DOHH2 (cell line): ENCODE results near the gene QTRT2.
A peak's percentile ranks its signal among the peaks of the same experiment; 100 is the strongest.

Source experiments
- H3F3A ChIP-seq: fragments of 200-600 bp; sonication (generic), shearing (Covaris generic); 2 replicates; pipeline ENCODE4 v1.6.0; 2016; ENCODE audit warnings: antibody characterized with exemption, mild to moderate bottlenecking; ENCODE audit not compliant: control insufficient read depth, insufficient read depth
- H3K27ac ChIP-seq: fragments of 200-600 bp; sonication (generic); 2 replicates; pipeline ENCODE4 v1.5.1; 2014; ENCODE audit warnings: low read depth, mild to moderate bottlenecking, low read length, moderate library complexity
- H3K27me3 ChIP-seq: fragments of 200-600 bp; sonication (generic); 2 replicates; pipeline ENCODE4 v1.6.1; 2014; ENCODE audit warnings: mild to moderate bottlenecking, low read length, mixed read lengths; ENCODE audit not compliant: control insufficient read depth
- H3K36me3 ChIP-seq: fragments of 200-600 bp; sonication (generic); 2 replicates; pipeline ENCODE4 v1.6.1; 2014; ENCODE audit warnings: mild to moderate bottlenecking, low read length, moderate library complexity, mixed read lengths; ENCODE audit not compliant: control insufficient read depth
- H3K4me1 ChIP-seq: fragments of 200-600 bp; sonication (generic); 2 replicates; pipeline ENCODE4 v1.6.1; 2014; ENCODE audit warnings: mild to moderate bottlenecking, low read length, mixed read lengths; ENCODE audit not compliant: control insufficient read depth
- H3K4me2 ChIP-seq: fragments of 200-600 bp; sonication (generic); 2 replicates; pipeline ENCODE4 v1.6.0; 2014; ENCODE audit warnings: mild to moderate bottlenecking, low read length, moderate library complexity
- H3K4me3 ChIP-seq: fragments of 200-600 bp; sonication (generic); 2 replicates; pipeline ENCODE4 v1.5.1; 2014; ENCODE audit warnings: mild to moderate bottlenecking, low read length, mixed read lengths
- H3K79me2 ChIP-seq: fragments of 200-600 bp; sonication (generic); 2 replicates; pipeline ENCODE4 v1.6.1; 2014; ENCODE audit warnings: mild to moderate bottlenecking, low read length, mixed read lengths; ENCODE audit not compliant: control insufficient read depth
- H3K9me2 ChIP-seq: fragments of 200-600 bp; sonication (generic); replicated peaks from 2 replicates; pipeline ENCODE4 v1.6.1; 2014; ENCODE audit warnings: mild to moderate bottlenecking, low read length, mixed read lengths; ENCODE audit not compliant: control insufficient read depth
- H3K9me3 ChIP-seq: fragments of 200-600 bp; sonication (generic); 2 replicates; pipeline ENCODE4 v1.6.1; 2014; ENCODE audit warnings: antibody characterized with exemption, low read length, mixed read lengths; ENCODE audit not compliant: control insufficient read depth, insufficient read depth
- H4K20me1 ChIP-seq: fragments of 200-600 bp; sonication (generic); 2 replicates; pipeline ENCODE4 v1.6.0; 2014; ENCODE audit warnings: low read depth, mild to moderate bottlenecking, antibody characterized with exemption, low read length, moderate library complexity; ENCODE audit not compliant: control insufficient read depth, insufficient read depth
- CTCF ChIP-seq: fragments of 200-600 bp; sonication (generic); IDR thresholded peaks from one replicate; pipeline ENCODE4 v1.5.1; 2014; ENCODE audit warnings: antibody characterized with exemption, mild to moderate bottlenecking, low read depth, low read length; ENCODE audit not compliant: poor library complexity, severe bottlenecking
- EZH2phosphoT487 ChIP-seq: fragments of 200-600 bp; sonication (generic); IDR thresholded peaks from 2 replicates; pipeline ENCODE4 v1.6.1; 2017; ENCODE audit warnings: borderline replicate concordance, mild to moderate bottlenecking, antibody characterized with exemption, low read length, moderate library complexity, mixed read lengths

The QTRT2 gene

GRCh38 chr3:114060906-114061655 is 4.5 kb downstream of the QTRT2 start:
- peaks cover 6% of the 10 kb centered on the region; the same call in 1 of the 2 replicates for H4K20me1 ChIP-seq
- no peak overlapping the region for H3K4me3 ChIP-seq
- H3K27ac ChIP-seq: no peak overlapping the region
- TF ChIP-seq CTCF (no peak), EZH2phosphoT487 (no peak)
- peak overlapping the region; percentile 26; the same call in 1 of the 2 replicates for H3K4me2 ChIP-seq
- no peaks in the 10 kb centered on the region for H3K9me2 ChIP-seq
- peaks cover 63% of the 10 kb centered on the region for H3K36me3 ChIP-seq
- peaks cover 35% of the 10 kb centered on the region for H3K4me1 ChIP-seq
- no peaks in the 10 kb centered on the region for H3F3A ChIP-seq
- H3K27me3 ChIP-seq: no peaks in the 10 kb centered on the region
- no peaks in the 10 kb centered on the region for H3K9me3 ChIP-seq
- H3K79me2 ChIP-seq: peaks cover 93% of the 10 kb centered on the region

DNA sequence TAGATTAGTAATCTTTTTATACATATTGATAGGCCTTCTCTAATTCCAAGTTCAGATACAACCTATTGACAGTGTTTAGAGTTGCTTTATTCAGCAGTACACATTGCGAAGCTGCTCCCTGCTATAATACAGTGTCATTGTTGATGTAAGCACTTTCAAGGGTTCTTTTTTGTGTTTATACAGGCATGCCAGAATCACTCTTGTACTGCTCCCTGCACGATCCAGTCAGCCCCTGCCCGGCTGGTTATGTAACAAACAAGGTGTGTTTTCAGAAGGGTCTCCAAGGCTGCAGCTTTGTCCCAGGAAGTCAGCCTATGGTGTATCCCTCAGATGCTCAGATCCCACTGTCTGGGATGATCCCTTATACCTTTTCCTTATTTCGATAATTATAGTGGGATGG is 11.3 kb downstream of the QTRT2 start:
- H3F3A ChIP-seq: no peaks in the 10 kb centered on the region
- H4K20me1 ChIP-seq: 0 out of 2 replicates have a peak, but pooled peaks cover 3% of the 10 kb centered on the region
- peaks cover 90% of the 10 kb centered on the region for H3K36me3 ChIP-seq

GRCh38 chr3:114068336-114068735 is 11.8 kb downstream of the QTRT2 start:
- H3K27ac ChIP-seq: no peak overlapping the region
- H3K4me3 ChIP-seq: no peak overlapping the region
- H3K4me2 ChIP-seq: no peak overlapping the region
- H3K27me3 ChIP-seq: no peaks in the 10 kb centered on the region
- H3K9me2 ChIP-seq: no peaks in the 10 kb centered on the region
- no peaks in the 10 kb centered on the region for H3K4me1 ChIP-seq
- no peaks in the 10 kb centered on the region for H3F3A ChIP-seq
- peaks cover 93% of the 10 kb centered on the region for H3K36me3 ChIP-seq
- H3K79me2 ChIP-seq: peaks cover 49% of the 10 kb centered on the region
- H4K20me1 ChIP-seq: 0 out of 2 replicates have a peak, but pooled peaks cover 3% of the 10 kb centered on the region
- H3K9me3 ChIP-seq: no peaks in the 10 kb centered on the region
- TF ChIP-seq CTCF (no peak), EZH2phosphoT487 (no peak)

More for the DNA sequence above, 11.3 kb downstream of the QTRT2 start:
- no peak overlapping the region for H3K4me3 ChIP-seq
- H3K4me1 ChIP-seq: no peaks in the 10 kb centered on the region
- H3K27me3 ChIP-seq: no peaks in the 10 kb centered on the region
- no peaks in the 10 kb centered on the region for H3K9me3 ChIP-seq
- H3K79me2 ChIP-seq: peaks cover 53% of the 10 kb centered on the region
- H3K9me2 ChIP-seq: no peaks in the 10 kb centered on the region
- H3K27ac ChIP-seq: no peak overlapping the region
- no peak for TF ChIP-seq EZH2phosphoT487
- TF ChIP-seq CTCF: no peak
- no peak overlapping the region for H3K4me2 ChIP-seq
